GM12873 (cell line): ENCODE measurements around the gene RBFOX1.

Experiments used
- CTCF ChIP-seq: IDR thresholded peaks from 2 replicates; pipeline ENCODE4 v1.5.1; 2012; ENCODE audit warnings: low read depth, mild to moderate bottlenecking, moderate library complexity, low read length, control low read depth; ENCODE audit not compliant: insufficient read depth; ENCODE audit errors: missing control alignments

Gene RBFOX1

GRCh38 chr16:7361416-7362129 is 28.9 kb downstream of the RBFOX1 start:
- TF ChIP-seq CTCF: no peak

GRCh38 chr16:7362231-7362630 is 29.6 kb downstream of the RBFOX1 start:
- no peak for TF ChIP-seq CTCF

GRCh38 chr16:7363422-7364417 is 31.1 kb downstream of the RBFOX1 start:
- TF ChIP-seq CTCF: no peak

- TF ChIP-seq CTCF: no peak
Observed at GRCh38 chr16:7366041-7366440, 33.4 kb downstream of the RBFOX1 start.

- TF ChIP-seq CTCF: no peak
Observed at GRCh38 chr16:7366993-7367880, 34.6 kb downstream of the RBFOX1 start.

GRCh38 chr16:7369204-7369603 is 36.6 kb downstream of the RBFOX1 start:
- TF ChIP-seq CTCF: no peak
